C4-2B (cell line): ENCODE measurements around the gene SARM1.

Experiments
- H3K27ac ChIP-seq: fragments of 450-650 bp; 2 replicates; pipeline ENCODE4 v1.5.1; 2017
- CTCF ChIP-seq: fragments of 450-650 bp; conservative IDR thresholded peaks from 2 replicates; pipeline ENCODE4 v1.5.1; 2017; ENCODE audit warnings: mild to moderate bottlenecking
- ZFX ChIP-seq: fragments of 450-650 bp; IDR thresholded peaks from 2 replicates; pipeline ENCODE4 v1.6.1; 2017

The SARM1 gene

GRCh38 chr17:28347261-28347891, 24.1 kb upstream of the SARM1 start:
- no peak; the same call in 1 of the 2 replicates for TF ChIP-seq CTCF
- TF ChIP-seq ZFX = no peak
- peak overlapping the region; percentile 15 for H3K27ac ChIP-seq

GRCh38 chr17:28348979-28349378, 22.5 kb upstream of the SARM1 start:
- no peak for TF ChIP-seq CTCF
- no peak overlapping the region for H3K27ac ChIP-seq

GRCh38 chr17:28350271-28350670, 21.2 kb upstream of the SARM1 start:
- TF ChIP-seq CTCF (no peak), ZFX (no peak)
- no peak overlapping the region for H3K27ac ChIP-seq

GRCh38 chr17:28357061-28357900, 14.2 kb upstream of the SARM1 start, which contains the start of gene POLDIP2:
Gene POLDIP2, minus strand, starts transcription at chr17:28357527. Its CDS starts 79 bp downstream, at chr17:28357448.
- TF ChIP-seq CTCF (no peak), ZFX (peak; percentile 86)
- peak within 1 kb of the TSS; percentile 98 for H3K27ac ChIP-seq

- peak overlapping the region; percentile 98 for H3K27ac ChIP-seq
- TF ChIP-seq CTCF (no peak), ZFX (no peak)
These were observed 13.6 kb upstream of the SARM1 start for GRCh38 chr17:28357901-28358197.

GRCh38 chr17:28363186-28363585, 8.3 kb upstream of the SARM1 start:
- no peak overlapping the region for H3K27ac ChIP-seq
- TF ChIP-seq CTCF = no peak
- no peak for TF ChIP-seq ZFX
